Keratinocyte (primary cell): ENCODE measurements around the gene TXNL4B. TPM values are rescaled to one million over a fixed set of nuclear protein-coding genes. Genes with fewer than 3 reads are reported as not detected.
"Not testable (repeated sequence)": the region's sequence is repeated elsewhere in the genome, so short reads cannot be mapped to it uniquely, and the experiment has no call there.

Source experiments
- DNase-seq: peaks from one replicate; pipeline ENCODE4 v3.0.0-alpha.2; 2011; ENCODE audit warnings: low read depth, missing footprints, low spot score
- FAIRE-seq: peaks from 2 replicates; lab custom pipeline; 2011; peaks lifted over from hg19 to GRCh38; lab: Jason Lieb, UNC
- H2AFZ ChIP-seq: 2 replicates; pipeline ENCODE4 v1.6.0; 2012; ENCODE audit warnings: low read length, control low read depth, inconsistent platforms; ENCODE audit not compliant: control insufficient read depth
- H3K27ac ChIP-seq: 2 replicates; pipeline ENCODE4 v1.5.1; 2011; ENCODE audit warnings: low read length; ENCODE audit not compliant: control insufficient read depth, insufficient read depth
- H3K27me3 ChIP-seq: 3 replicates; pipeline ENCODE4 v1.6.0; 2011; ENCODE audit warnings: low read length; ENCODE audit not compliant: control insufficient read depth, insufficient read depth; ENCODE audit errors: extremely low read depth
- H3K36me3 ChIP-seq, 2 experiments: 2 replicates in 1 of 2; 3 replicates in 1 of 2; pipeline ENCODE4 v1.5.1; 2011; ENCODE audit warnings: low read length in 2 of 2, mild to moderate bottlenecking in 1 of 2; ENCODE audit not compliant: control insufficient read depth in 2 of 2, insufficient read depth in 2 of 2; ENCODE audit errors: extremely low read depth in 1 of 2
- H3K4me1 ChIP-seq: 3 replicates; pipeline ENCODE4 v1.5.1; 2011; ENCODE audit warnings: low read length; ENCODE audit not compliant: control insufficient read depth, insufficient read depth; ENCODE audit errors: extremely low read depth
- H3K4me2 ChIP-seq: 3 replicates; pipeline ENCODE4 v1.6.0; 2011; ENCODE audit warnings: low read depth, low read length; ENCODE audit not compliant: control insufficient read depth, insufficient read depth; ENCODE audit errors: extremely low read depth
- H3K4me3 ChIP-seq, 3 experiments: fragments of 200-600 bp in 1 of 3; sonication (generic) in 1 of 3; 2 replicates in 2 of 3; 3 replicates in 1 of 3; pipeline ENCODE4 v1.5.1; 2011 to 2016; ENCODE audit warnings: low read length in 3 of 3, mild to moderate bottlenecking in 3 of 3, control low read depth in 2 of 3, inconsistent platforms in 1 of 3, low read depth in 1 of 3, mixed read lengths in 1 of 3, mixed run types in 1 of 3, moderate library complexity in 1 of 3; ENCODE audit not compliant: control insufficient read depth in 2 of 3, insufficient read depth in 2 of 3; ENCODE audit errors: extremely low read depth in 1 of 3
- H3K79me2 ChIP-seq: 2 replicates; pipeline ENCODE4 v1.6.0; 2012; ENCODE audit warnings: low read length; ENCODE audit not compliant: control insufficient read depth, insufficient read depth
- H3K9ac ChIP-seq: 3 replicates; pipeline ENCODE4 v1.6.0; 2011; ENCODE audit warnings: low read length; ENCODE audit not compliant: control insufficient read depth, insufficient read depth; ENCODE audit errors: extremely low read depth
- H3K9me1 ChIP-seq: 3 replicates; pipeline ENCODE4 v1.6.0; 2011; ENCODE audit warnings: low read length; ENCODE audit not compliant: control insufficient read depth, insufficient read depth; ENCODE audit errors: extremely low read depth
- H3K9me3 ChIP-seq: 2 replicates; pipeline ENCODE4 v1.5.1; 2012; ENCODE audit warnings: low read depth, low read length; ENCODE audit not compliant: control insufficient read depth
- H4K20me1 ChIP-seq: 3 replicates; pipeline ENCODE4 v1.6.0; 2011; ENCODE audit warnings: low read length; ENCODE audit not compliant: control insufficient read depth, insufficient read depth; ENCODE audit errors: extremely low read depth
- EZH2 ChIP-seq: IDR thresholded peaks from one replicate; pipeline ENCODE4 v1.6.1; 2012; ENCODE audit warnings: inconsistent platforms, mild to moderate bottlenecking, low read length, moderate library complexity
- dilution Hi-C: fragments of 300-500 bp; cut with MboI; formaldehyde crosslinking; loops from one replicate; pipeline ENCODE4 v1.7.0; 2020; ENCODE audit warnings: low sequenced_read_pairs; ENCODE audit not compliant: extremely low pct_ligation_motif_present
- polyA plus RNA-seq, 5 experiments: library from polyadenylated mRNA; depleted of rRNA in 3 of 5; stranded (reverse) in 3 of 5; stranded (forward) in 1 of 5; unstranded in 1 of 5; fragments of >200 nt; gene quantifications; 1 replicate in 1 of 5; 2 replicates in 3 of 5; 3 replicates in 1 of 5; pipeline versions ENCODE4 v1.2.1 to v1.2.3, GENCODE V29; 2011 to 2012; ENCODE audit warnings: missing spikeins in 2 of 5, low read depth in 1 of 5, low replicate concordance in 1 of 5
- TF ChIP-seq, protein P1 (sequence below), 3 experiments: IDR thresholded peaks in 1 of 3; conservative IDR thresholded peaks in 1 of 3; optimal IDR thresholded peaks in 1 of 3; 2 replicates in 2 of 3; 3 replicates in 1 of 3; pipeline versions ENCODE3 to v1.5.1; 2011; ENCODE audit warnings: low read length in 3 of 3, mild to moderate bottlenecking in 3 of 3, moderate library complexity in 2 of 3, control low read depth in 1 of 3, inconsistent platforms in 1 of 3; ENCODE audit not compliant: insufficient read depth in 2 of 3; ENCODE audit errors: extremely low read depth in 1 of 3

The TXNL4B gene
- polyA plus RNA-seq, 1 donor (not counting 4 experiments of a cell fraction or from before 2014, with no cell fraction given), result 12.4 TPM

DNA sequence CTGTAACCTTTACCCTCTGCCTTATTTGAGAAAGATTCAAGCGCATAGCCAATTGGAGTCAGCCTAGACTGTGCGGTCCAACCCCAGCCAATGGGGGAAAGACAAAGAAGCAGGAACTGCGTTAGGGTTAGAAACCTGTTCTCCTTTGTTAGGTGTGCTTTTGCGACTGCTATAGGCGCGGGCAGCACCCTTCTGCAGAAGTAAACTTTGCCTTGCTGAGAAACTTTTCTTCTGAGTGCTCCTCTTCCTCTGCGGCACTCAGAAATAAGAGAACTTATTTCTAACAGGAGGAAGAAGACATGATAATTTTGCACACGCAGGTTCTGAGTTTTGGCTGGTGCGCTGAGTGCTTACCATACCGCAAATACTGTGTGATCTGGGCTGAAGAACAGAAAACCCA is 9.0 kb downstream of the TXNL4B start:
- Histone ChIP-seq H3K36me3 (peaks cover 10 to 13% of the 10 kb centered on the region in 2 experiments), H2AFZ (no peak overlapping the region), H3K79me2 (no peaks in the 10 kb centered on the region), H3K4me3 (no peak overlapping the region), H4K20me1 (no peaks in the 10 kb centered on the region), H3K9ac (no peak overlapping the region), H3K4me2 (no peak overlapping the region), H3K9me3 (peaks cover 3% of the 10 kb centered on the region), H3K27me3 (no peaks in the 10 kb centered on the region), H3K9me1 (no peaks in the 10 kb centered on the region), H3K4me1 (no peaks in the 10 kb centered on the region), H3K27ac (no peak overlapping the region)
- dilution Hi-C loops, result no loop called here
- FAIRE-seq (no peak), DNase-seq (no peak)
- no peak for TF ChIP-seq EZH2
- TF ChIP-seq, protein P1, sequence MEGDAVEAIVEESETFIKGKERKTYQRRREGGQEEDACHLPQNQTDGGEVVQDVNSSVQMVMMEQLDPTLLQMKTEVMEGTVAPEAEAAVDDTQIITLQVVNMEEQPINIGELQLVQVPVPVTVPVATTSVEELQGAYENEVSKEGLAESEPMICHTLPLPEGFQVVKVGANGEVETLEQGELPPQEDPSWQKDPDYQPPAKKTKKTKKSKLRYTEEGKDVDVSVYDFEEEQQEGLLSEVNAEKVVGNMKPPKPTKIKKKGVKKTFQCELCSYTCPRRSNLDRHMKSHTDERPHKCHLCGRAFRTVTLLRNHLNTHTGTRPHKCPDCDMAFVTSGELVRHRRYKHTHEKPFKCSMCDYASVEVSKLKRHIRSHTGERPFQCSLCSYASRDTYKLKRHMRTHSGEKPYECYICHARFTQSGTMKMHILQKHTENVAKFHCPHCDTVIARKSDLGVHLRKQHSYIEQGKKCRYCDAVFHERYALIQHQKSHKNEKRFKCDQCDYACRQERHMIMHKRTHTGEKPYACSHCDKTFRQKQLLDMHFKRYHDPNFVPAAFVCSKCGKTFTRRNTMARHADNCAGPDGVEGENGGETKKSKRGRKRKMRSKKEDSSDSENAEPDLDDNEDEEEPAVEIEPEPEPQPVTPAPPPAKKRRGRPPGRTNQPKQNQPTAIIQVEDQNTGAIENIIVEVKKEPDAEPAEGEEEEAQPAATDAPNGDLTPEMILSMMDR (optimal IDR thresholded peaks at IDR 0.05 in 1 of 3, IDR thresholded peaks at IDR 0.05 in 1 of 3, conservative IDR thresholded peaks at IDR 0.05 in 1 of 3; ENCODE audit: extremely low read depth in 1 of 3, insufficient read depth in 2 of 3, low read length in 3 of 3), result no peak

DNA sequence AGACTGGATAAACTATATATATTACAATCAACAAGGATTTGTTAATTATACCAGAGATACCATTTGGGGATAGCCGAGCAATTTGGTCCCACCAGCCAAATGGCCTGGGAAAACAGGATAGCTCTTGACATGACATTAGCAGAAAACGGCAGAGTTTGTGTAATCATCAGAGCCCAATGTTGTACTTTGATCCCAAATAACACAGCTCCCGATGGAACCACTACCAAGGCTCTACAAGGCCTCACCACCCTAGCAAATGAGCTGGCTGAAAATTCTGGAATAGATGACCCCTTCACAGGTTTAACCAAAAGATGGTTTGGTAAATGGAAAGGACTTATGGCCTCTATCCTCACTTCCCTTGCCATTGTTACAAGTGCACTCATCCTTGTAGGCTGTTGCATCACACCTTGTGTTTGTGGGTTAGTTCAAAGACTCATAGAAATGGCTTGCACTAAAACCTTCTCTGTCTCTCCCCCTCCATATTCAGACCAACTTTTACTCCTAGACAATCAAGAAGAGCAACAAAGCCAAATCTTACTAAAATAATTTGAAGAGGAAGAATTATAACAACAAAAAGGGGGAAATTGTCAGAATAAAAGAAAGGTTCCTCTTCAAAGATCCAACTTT is 9.5 kb downstream of the TXNL4B start:
- no peak overlapping the region for H3K27ac ChIP-seq
- no peaks in the 10 kb centered on the region for H3K4me1 ChIP-seq
- DNase-seq, result no peak

DNA sequence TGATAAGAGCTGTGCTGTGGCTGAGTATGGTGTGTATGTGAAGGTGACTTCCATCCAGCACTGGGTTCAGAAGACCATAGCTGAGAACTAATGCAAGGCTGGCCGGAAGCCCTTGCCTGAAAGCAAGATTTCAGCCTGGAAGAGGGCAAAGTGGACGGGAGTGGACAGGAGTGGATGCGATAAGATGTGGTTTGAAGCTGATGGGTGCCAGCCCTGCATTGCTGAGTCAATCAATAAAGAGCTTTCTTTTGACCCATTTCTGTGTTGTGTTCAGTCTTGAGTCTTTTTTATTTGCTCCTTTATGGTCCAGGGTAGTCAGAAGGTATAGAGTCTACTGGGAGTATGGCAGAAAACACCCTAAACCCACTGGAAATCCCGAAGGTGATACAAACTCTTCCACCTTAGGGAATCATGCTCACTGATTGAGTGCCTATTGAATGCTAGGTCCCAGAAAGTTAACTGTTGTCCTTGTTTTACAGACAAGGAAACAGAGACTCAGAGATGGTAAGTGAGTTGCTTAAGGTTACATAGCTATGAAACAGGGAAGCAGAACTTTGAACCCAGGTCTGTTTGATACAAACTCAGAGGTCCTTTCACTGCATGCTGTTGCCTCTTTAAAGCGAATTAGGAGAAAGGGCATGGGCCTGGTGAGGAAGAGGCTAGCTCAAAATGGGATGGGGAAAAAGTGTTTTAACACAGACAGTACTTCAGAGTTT is 16.3 kb downstream of the TXNL4B start:
- H3K27me3 ChIP-seq, H4K20me1 ChIP-seq, H3K9me1 ChIP-seq, DNase-seq, H3K4me2 ChIP-seq, H3K4me1 ChIP-seq, H3K27ac ChIP-seq, H3K9ac ChIP-seq, FAIRE-seq, H3K9me3 ChIP-seq, H3K79me2 ChIP-seq, dilution Hi-C loops, H3K4me3 ChIP-seq, H3K36me3 ChIP-seq, H2AFZ ChIP-seq: not testable (repeated sequence)

More for the DNA sequence above, 9.5 kb downstream of the TXNL4B start:
- H3K27me3 ChIP-seq, result no peaks in the 10 kb centered on the region
- TF ChIP-seq EZH2, result no peak
- TF ChIP-seq, protein P1 (optimal IDR thresholded peaks at IDR 0.05 in 1 of 3, IDR thresholded peaks at IDR 0.05 in 1 of 3, conservative IDR thresholded peaks at IDR 0.05 in 1 of 3; ENCODE audit: extremely low read depth in 1 of 3, insufficient read depth in 2 of 3, low read length in 3 of 3), result no peak
- H2AFZ ChIP-seq, result no peak overlapping the region
- H3K4me2 ChIP-seq, result no peak overlapping the region
- no peaks in the 10 kb centered on the region for H4K20me1 ChIP-seq
- no peak overlapping the region for H3K4me3 ChIP-seq
- H3K79me2 ChIP-seq, result no peaks in the 10 kb centered on the region
- no peak overlapping the region for H3K9ac ChIP-seq
- peaks cover 3% of the 10 kb centered on the region for H3K9me3 ChIP-seq
- dilution Hi-C loops, result no loop called here
- H3K9me1 ChIP-seq, result no peaks in the 10 kb centered on the region
- H3K36me3 ChIP-seq, result peaks cover 10 to 11% of the 10 kb centered on the region in 2 experiments
- FAIRE-seq, result no peak
